ENCODE measurements around the gene ALDH18A1. TPM values are rescaled to one million over a fixed set of nuclear protein-coding genes. Genes with fewer than 3 reads are reported as not detected.

The ALDH18A1 gene
- total RNA-seq: 48.4 and 99.2 TPM in 2 replicates

DNA sequence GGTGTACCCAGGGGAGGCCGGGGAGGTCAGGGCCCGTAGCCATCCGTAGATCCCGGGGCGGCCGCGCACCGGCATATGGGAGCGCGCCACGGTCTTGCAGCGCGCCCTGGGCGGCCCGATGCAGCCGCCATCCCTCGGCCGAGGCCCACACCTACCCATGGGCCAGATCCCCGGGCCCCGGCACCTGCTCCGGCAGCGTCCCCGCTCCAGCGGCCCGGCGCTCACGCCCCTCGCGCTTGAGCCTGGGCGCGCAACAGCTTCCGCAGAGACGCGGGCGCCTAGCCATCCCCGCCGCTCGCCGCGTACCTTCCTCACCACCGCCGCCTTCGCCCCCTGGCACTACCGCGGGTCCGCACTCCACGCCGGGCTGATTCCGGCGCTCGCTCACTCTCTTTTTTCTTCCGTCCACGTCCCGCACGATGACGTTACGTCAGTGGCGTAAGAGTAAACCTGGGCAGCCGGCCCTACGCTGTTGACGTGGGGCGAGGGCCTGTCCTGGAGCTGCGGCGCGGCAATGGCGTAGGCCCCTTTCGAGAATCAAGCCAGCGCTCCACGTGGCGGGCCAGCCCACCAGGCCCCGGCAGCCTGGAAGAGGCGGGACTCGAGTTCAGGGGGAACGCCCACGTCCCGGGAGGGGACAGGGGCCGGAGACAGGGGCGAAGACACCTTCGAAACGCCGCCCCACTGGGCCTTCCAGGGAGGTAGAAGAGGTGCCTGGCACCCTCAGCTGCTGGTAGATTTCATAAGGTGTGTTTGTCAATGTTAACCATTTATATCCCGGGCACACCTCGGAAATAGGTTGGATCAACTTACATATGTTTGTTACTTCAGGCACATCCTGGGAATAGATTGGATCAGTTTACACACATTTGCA lies at the start of gene ALDH18A1:
Gene ALDH18A1 (minus strand): TSS at position 421 of the 874 bp plus-strand sequence. CDS start 3,334 bp downstream, outside the sequence.

DNA sequence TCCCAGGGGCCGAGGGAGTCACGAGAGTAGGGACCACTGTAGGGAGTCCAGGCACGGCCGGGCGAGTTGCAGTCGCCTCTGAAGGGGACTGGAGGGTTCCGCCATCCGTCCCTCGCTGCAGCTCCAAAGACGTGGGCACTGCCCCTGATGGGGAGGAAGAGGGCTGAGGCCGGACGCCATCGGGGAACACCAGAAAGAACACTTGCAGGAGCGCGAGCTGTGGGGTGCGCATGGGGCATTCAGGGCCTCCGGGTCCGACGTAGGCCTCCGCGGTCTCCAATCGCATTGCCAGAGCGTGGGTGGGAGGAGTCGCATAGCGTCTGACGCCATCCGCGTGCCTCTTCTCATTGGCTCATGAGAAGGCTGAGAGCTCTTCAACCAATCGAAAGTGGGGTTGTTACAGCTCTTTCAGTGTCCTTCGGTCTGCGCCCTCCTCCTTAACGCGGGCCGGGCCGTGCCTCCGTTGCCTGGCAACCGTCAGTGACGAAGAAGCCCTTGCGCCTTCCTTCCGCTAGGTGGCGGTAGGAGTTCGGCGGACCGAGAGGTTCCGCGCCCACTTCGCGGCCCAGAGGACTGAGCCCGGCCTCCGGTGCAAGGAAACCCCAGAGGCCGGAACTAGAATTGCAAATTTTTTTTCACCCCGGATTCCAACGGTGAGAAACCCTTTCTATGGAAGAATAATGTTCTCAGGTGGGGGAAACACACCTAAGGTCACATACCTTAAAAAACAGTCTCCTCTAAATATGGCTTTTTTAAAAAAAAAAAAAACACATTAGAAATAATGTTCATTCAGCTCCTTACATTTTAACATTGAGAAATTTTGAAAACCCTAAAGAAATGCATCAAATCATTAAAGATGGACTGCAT lies 37.4 kb upstream of the ALDH18A1 start, which contains the start of gene TCTN3:
Gene TCTN3 (minus strand): TSS at position 260 of the 867 bp plus-strand sequence. CDS start 28 bp downstream, at position 232.

DNA sequence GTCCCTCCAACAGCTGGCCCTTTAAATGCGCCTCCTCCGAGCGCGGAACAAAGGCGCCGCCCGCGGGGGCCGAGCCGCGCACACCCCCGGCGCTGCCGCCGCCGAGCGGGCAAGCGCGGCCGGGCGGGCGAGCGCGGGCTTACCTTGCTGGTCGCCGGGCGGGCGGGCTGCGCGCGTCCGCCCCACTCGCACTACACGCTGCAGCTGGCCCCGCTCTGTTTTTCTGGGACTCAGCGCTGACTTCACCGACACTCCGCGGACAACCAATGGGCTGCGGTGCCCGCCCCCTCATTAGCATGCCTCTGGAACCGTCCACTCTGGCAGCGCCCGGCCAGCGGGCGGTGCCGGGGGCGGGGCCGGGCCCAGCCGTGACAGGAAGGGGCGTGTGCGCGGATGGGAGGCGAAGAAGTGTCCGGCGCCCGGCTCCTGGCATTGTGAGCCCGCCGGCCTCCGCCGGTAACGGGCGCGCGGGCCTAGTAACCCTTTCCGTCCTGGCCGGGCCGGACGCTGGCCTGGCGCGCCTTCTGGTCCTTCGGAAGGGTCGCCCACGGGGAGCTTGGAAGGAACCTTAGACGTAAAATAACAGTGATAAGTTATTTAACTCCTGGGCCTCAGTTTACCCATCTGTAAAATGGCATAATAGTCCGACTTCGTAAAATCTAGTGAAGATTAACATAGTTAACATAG lies 95.2 kb downstream of the ALDH18A1 start, which contains the start of gene SORBS1:
Gene SORBS1 (minus strand): TSS at position 195 of the 687 bp plus-strand sequence. CDS start 120,236 bp downstream, outside the sequence.

Other genes with a start within 250 kb of the ALDH18A1 start
- gene SORBS1, start 95.3 kb downstream of the ALDH18A1 start, total RNA-seq: 0.44 and 0.97 TPM in 2 replicates
- gene TCTN3, start 37.2 kb upstream of the ALDH18A1 start, total RNA-seq: 16.7 and 33.9 TPM in 2 replicates
- gene ENTPD1, start 99.5 kb upstream of the ALDH18A1 start, total RNA-seq: 10.3 and 16.8 TPM in 2 replicates

All from bladder microvascular endothelial cell (primary cell).